ENCODE results near the gene TMEM183A.
"Not testable (repeated sequence)": the region's sequence is repeated elsewhere in the genome, so short reads cannot be mapped to it uniquely, and the experiment has no call there.

Gene TMEM183A

DNA sequence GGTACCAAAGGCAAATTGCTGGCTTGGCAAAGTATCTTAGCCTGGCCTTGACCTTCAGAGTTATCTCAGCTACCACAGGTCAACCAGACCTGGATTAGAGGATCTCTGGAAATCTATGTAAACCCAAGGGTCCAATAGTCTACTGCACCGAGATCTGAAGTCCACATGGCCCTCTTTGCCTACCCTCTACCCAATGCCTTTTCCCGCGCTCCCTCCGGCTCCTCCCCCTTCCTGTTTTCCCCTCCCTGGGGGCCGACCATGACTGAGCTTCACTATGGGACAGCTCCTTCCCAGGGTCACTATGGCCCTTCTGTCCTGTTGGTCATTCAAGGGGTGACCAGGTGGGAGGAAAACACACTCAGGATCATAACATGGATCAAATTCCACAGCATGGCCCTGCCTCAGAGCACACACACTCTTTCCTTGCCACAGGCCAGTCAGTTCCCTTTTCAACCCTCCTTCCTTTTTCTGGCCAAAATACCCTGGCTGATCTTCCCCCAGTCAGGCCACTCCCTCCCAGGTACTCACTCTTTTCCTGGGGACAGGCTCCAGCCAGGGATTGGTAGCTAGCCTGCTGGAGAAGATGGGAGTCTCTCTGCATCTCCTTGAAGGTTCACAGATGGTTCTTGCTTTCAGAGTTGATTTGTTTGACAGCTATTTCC lies 19.1 kb upstream of the TMEM183A start:
- DNase-seq (ENCODE audit: low spot score), result no peak

DNA sequence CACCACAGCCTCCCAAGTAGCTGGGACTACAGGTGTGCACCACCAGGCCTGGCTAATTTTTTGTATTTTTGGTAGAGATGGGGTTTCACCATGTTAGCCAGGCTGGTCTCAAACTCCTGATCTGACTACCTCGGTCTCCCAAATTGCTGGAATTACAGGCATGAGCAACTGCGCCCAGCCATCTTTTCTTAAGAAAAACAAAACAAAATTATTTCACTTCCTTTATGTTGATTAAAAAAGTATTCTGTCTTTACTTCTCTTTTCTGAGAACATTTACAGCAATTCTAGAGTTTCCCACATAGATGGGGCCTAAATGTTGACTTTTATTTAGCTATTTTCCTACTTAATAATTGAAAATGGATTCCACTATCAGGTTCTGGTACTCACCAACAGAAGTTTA lies 17.3 kb upstream of the TMEM183A start:
- DNase-seq (ENCODE audit: low spot score), result no peak

DNA sequence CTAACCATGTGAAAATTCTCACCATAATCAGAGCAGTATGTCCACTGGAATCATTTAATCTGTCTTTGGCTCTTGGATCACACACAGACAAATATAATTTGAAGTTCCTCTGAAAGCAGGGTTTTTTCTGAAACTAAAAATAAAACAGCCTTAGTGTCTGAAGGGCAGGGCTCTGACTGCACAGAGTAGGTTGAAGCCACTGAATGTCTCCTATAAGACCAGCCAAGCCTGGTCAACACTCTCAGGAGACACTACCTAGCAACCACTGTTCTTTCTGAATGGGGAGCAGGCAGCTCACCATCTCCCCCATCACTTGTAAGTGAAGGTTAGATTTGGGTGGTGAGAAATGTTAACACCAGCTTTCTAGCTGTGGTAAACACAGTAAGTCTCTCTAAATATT lies 16.1 kb upstream of the TMEM183A start:
- no peak for DNase-seq (ENCODE audit: low spot score)

DNA sequence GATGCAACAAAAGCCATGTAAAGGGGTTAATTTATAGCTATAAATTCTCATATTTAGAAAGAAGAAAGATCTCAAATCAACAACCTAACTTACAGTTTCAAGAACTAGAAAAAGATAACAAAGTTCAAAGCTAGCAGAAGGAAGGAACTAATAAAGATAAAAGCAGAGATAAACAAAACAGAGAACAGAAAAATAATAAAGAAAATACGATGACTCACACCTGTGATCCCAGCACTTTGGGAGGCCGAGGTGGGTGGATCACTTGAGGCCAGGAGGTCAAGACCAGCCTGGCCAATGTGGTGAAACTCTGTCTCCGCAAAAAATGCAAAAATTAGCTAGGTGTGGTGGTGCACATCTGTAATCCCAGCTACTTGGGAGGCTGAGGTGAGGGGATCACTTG lies 12.4 kb upstream of the TMEM183A start:
- no peak for DNase-seq (ENCODE audit: low spot score)

DNA sequence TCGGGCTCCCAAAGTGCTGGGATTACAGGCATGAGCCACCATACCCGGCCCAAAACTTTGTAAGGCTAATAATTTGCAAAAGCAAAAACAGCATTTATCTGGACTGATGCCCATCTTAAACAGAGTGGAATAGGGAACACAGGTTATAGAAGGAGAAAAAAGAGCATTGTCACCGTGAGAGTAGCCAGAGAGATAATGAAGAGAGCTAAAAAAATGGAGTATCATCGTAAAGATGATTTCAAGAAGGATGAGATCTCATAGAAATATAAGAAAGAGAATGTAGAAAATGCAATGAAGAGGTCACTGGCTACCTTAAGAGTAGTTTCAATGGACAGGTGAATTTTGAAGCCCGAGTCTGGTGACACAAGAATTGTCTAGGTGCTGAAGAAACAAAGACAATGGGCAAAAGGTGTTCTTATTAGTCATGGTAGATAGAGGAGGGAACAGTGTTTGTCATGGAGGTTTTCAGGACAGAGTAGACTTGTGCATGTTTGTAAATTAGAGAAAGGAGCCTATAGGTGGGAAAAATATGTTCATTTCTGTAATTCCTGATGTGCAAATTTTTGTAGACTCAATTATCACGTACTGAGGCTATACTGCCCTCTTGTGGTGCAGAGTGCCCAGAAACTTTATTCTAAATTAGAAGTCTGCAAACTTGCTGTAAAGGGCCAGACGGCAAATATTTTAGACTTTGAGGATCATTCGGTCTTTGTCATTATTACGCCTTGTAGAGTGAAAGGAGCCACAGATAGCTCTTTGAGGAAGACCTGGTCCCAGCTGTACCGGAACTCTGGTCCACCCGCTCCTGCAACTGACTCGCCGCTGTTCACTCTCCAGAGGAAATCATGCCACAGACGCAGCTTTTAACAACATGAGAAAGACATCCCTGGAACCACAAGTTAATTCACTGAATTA lies 8.1 kb upstream of the TMEM183A start:
- no peak for DNase-seq (ENCODE audit: low spot score)

DNA sequence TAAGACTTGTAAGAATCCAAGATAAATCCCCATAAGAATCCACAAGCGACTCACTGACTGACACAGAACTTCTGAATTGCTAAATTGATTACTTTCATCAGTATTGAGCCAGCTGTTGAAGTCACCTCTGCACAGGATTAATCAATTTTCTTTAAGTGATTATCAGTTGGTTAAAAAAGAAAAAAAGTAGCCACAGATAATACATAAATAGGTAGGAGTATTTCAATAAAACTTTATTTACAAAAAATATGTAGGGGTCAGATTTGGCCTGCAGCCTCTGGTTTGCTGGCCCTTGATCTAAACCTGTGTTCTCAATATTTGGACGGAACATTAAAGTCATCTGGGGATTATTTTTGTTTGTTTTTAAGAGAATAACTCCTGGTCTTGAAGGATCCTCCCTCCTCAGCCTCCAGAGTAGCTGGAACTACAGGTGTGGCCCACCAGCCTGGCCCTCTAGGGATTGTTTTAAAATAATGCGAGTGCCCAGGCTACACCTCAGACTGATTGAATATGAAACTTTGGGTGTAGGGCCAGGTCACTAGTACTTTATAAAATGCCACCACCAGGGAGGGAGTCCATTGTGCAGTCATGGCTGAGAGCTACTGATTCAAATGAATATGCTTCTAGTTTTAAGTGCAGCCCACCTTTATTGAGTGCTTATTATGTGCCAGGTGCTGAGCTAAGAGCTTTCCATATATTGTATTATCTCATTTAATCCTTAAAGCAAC lies 6.8 kb upstream of the TMEM183A start:
- DNase-seq (ENCODE audit: low spot score), result no peak

DNA sequence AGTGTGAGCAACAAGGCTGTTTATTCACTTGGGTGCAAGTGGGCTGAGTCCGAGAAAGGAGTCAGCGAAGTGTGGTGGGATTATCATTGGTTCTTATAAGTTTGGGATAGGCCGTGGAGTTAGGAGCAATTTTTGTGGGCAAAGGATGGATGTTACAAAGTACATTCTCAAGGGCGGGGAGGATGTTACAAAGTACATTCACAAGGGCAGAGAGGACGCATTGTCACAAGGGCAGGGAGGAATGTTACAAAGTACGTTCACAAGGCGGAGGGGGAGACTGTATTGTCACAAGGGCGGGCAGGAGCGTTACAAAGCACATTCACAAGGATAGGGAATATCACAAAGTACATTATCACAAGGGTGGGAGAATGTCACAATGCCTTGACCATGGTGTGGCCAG lies 5.2 kb upstream of the TMEM183A start:
- no peak for DNase-seq (ENCODE audit: low spot score)

DNA sequence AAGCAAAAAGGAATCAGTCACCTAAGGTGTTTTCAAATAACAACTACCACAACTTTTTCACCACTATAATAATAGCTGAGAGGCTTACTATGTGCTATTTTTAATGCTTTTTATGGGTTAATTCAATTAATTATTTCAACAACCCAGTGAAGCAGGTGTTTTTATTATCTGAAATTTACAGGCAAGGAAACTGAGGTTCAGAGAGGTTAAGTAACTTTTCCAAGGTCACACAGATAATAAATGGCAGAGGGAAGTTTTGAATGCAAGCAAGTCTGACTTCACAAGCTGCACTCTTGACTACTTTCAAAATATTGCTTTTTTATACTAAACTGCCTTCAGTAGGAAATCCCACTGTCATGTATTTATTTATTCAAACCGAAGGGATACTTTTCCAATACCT lies 4.2 kb upstream of the TMEM183A start:
- no peak for DNase-seq (ENCODE audit: low spot score)

DNA sequence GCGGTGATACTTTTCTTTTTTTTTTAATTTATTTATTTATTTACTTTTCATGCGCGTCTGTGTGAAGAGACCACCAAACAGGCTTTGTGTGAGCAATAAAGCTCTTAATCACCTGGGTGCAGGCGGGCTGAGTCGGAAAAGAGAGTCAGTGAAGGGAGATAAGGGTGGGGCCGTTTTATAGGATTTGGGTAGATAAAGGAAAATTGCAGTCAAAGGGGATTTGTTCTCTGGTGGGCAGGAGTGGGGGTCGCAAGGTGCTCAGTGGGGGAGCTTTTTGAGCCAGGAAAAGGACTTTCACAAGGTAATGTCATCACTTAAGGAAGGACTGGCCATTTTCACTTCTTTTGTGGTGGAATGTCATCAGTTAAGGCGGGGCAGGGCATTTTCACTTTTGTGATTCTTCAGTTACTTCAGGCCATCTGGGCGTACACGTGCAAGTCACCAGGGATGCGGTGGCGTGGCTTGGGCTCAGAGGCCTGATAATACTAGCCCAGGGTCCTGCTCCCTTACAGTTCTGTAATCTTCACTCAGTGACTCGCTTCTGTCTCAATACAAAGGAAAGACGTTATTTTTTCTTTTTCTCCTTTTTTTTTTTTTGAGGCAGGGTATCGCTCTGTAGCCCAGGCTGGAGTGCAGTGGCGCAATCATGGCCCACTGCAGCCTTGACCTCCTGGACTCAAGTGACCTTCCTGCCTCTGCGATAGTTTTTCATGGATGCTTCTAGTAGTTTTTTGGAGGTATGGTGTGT lies 1.6 kb upstream of the TMEM183A start:
- DNase-seq (ENCODE audit: low spot score), result not testable (repeated sequence)

DNA sequence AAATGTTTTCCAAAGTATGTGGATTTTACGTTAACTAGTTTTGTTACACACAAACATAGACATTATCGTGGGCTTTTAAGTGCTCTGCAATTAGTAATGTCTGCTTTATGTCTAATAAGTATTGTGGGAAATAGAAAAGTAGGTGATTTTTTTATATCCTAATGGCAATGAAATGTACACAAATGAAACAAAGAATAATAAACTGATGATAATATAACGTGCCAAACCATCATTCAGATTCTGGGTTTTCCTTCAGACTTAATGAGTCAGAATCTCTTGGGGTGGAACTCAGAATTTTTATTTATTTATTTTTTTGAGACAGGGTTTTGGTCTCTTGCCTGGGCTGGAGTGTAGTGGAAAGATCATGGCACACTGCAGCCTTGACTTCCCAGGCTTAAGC lies 2.0 kb downstream of the TMEM183A start:
- DNase-seq (ENCODE audit: low spot score), result no peak

DNA sequence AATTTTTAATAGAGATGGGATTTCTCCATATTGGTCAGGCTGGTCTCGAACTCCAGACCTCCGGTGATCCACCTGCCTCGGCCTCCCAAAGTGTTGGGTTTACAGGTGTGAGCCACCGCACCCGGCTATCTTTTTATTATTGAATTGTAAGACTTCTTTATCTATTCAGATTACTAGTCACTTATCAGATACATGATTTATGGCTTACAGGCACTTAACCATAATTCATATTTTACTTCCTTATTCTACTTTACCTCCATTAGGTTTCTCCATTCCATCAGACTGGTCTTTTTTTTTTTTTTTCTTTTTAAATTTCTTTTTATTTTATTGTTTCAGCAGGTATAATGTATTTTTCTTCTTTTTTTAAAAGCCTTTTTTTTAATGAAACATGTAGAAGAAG lies 4.4 kb downstream of the TMEM183A start:
- DNase-seq (ENCODE audit: low spot score), result no peak

DNA sequence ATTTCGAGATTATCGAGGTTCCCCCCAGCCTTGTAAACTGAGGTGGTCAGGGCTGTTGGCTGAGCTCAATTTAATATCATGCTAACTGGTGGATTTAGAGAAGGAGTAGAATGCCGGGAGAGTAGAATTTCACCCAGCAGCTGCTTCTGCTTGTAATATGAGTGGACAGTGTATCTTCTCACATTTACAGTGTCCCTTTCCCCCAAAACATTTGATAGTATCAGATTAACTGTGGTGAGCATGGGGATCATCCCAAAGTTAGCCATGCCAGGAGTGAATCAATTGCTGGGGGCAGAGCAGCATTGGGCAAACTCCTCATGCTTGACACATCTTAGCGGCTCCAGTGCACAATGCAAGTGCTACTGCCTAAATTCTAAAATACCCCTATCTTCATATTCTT lies 9.9 kb downstream of the TMEM183A start:
- no peak for DNase-seq (ENCODE audit: low spot score)

DNA sequence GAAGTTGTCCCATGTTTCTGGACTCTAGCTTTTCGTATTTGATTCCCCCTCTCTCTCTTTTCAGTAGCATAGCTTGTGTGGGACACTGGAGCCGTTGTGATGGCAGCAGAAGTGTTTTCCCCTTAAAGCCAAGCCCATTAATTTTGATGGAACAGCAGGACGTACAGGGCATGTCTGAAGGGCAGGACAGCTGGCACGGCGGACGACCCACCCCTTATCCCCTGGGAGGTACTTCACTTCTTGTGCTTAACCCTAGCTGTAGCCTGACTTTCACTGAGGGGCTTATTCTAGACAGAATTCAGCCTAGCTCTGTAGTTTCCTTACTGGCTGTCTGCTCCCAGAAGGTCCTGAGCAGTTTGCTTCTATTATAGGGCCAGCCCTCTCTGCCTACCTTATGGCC lies 10.5 kb downstream of the TMEM183A start:
- DNase-seq (ENCODE audit: low spot score), result no peak

DNA sequence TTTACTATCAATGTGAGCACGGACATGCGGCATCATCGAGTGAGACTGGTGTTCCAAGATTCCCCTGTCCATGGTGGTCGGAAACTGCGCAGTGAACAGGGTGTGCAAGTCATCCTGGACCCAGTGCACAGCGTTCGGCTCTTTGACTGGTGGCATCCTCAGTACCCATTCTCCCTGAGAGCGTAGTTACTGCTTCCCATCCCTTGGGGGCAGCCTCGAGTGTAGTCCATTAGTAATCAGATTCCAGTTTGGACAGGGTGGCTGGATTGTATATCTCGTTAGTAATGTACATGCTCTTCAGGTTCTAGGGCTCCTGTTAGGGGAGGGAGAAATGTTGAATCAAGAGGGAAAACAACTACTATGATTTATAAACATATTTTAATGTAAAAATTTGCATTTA lies 15.7 kb downstream of the TMEM183A start:
- DNase-seq (ENCODE audit: low spot score), result not testable (repeated sequence)

DNA sequence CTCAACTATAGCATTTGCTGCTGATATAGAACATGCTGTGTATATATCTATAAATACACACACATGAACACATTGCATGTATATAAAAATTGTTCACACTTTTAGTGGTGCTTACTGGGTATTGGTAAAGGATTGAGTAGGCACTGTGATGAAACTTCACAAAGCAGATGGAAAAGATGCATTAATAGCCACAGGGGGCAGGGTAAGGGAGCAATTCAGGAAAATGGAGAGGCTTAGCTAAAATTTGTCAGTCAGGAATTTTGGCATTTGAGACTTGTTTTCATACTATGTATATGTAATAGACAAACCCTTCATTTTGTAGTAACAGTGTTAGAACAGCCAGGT lies 18.5 kb downstream of the TMEM183A start:
- no peak for DNase-seq (ENCODE audit: low spot score)

DNA sequence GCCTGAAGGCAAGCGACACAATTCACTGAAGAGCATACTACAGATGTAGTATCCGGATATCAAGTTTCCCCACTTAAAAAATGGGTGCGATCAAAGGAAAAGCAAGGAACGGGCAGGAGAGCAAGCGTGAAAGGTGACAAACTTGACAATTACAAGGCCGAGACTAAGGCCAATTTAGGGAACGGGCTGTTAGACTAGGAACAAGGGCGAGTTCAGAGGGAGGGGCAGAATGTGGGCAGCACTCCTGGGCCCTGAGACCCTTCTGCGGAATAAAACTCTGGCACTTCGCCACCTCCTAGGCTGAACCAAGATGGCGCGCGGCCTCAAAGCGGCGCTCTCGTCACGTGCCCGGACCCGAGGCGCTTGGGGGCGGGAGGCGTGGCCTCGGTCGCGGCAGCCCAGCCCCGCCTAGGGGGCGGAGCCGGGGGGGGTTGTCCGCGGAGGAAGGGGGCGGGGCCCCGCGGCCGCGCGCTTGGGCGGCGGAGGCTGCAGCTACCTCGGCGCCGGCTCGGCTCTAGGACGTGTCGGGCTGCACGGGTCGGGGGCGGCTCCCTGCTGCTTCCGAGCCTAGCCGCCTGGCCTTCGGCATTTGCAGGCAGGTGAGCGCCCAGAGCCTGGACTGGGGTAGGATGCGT lies 19.0 kb downstream of the TMEM183A start, which contains the start of gene PPFIA4:
Gene PPFIA4 (plus strand): TSS at position 461 of the 635 bp plus-strand sequence. CDS start 12,518 bp downstream, outside the sequence.
- peak; percentile 94 for DNase-seq (ENCODE audit: low spot score)

DNA sequence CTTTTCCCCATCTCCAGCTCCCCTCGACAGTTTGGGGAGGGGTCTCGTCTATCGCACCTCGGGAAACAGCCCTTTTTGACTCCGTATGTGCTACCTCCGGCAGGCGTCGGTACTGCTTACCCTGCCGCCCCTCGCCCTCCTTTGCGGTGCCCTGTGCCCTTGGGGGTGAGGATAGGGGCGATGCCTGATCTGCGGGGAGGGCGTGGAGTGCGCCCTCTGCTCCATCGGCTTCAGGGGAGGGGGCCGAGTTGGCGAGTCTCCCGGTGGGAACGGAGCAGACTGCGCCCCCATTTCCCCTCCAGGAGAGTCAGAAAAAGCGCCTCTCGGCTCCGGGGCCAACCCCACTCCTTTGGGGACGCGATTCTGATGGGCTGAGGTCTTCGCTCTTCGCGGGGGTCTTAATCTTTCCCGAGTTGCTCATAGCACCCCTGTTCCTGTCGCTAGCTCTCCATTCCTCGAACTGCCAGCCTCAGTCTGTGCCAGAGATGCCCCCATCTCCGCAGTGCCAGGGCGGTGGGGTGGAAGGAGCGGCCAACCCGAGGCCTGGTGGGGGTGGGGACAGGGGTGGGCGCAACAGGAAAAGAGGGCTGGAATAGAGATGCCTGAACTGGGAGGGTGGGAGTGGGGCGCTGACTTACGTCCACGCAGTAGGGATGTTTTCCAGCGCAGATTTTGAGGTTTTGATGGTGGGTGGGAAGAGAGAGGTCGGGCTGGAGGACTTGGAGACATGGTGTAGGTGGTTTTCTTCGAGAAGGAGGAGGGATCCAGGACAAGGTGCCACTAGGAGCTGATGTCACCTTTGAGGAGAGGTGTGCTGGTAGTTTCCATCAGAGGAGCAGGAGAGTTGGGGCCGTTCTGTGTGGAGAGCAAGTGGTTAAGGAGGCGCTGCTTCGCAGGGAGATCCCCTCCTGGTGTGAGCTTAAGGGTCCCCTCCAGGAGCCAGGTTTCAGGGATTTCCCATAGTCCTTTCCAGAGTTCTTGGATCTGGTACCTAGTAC lies 19.8 kb downstream of the TMEM183A start:
- no peak for DNase-seq (ENCODE audit: low spot score)

DNA sequence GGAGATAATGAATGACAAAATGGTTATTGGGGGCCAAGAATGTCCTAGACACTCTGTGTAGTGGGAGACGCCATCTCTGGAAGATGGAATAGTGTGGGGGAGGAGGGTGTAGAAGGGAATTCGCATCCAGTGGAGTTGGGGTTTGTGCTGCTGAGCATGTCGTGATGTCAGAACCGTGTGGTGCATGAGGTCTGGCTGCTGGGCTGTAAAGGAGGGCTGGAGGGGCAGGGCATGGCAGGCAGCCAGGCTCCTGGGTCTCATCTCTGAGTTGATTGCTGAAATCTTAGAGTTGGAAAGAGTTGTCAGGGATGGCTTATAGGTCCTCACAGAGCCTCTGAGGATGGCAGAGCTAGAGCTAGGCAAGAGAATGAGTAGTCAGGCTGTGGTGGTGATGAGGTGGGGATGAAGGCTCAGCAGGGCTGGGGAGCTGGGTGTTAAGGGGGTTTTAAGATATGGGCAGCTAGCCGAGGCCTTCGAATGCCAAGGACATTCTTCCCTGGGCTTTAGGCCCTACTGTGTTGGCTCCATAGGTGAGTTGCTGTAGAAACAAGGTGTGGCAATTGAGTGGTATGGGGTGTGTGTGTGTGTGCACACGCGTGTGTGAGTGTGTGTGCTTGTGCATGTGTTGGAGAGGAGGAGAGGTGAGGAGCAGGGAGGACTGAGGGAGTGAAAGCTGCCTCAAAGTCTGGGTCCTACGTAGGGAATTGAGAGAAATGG lies 21.1 kb downstream of the TMEM183A start:
- DNase-seq (ENCODE audit: low spot score), result no peak

DNA sequence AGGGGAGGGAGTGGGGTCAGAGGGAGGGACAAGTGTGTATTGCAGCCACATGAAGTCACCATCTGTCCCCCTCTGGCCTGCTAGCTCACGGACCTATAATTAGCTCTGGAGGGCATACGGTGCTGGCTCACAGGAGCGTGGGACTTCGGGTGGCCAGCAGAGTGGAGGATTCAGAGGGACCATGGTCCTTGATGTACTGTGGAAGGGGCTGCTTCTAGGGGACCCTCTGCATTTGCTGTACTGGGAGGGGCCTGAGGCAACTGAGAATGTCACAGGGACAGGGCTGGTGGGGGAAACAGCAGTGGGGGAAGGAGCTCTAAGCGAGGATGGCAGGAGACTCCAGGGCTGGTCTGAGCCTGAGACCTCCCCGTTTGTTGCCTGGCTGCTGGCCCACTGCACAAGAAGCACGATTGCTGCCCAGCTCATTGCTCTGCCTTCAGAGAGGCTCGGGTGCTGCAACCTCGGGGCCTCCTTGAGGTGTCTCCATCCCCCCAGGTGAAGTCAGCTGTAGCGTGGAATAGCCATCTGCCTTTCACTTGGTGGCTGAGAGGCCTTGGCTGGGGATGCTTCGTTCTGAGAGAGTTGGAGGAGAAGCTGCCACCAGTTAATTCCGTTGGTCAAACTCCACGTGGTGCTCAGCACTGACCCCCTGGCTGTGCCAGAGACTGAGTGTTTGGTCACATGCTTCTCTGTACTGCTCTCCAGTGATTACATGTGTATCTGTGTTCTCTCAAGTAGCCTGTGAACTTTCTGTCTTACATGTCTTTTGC lies 21.8 kb downstream of the TMEM183A start:
- DNase-seq (ENCODE audit: low spot score), result peak; percentile 44

Measured in ecto neural progenitor cell (in vitro differentiated cells).